HG03520 (cell line): ENCODE data around the gene GBGT1.
A peak's percentile ranks its signal among the peaks of the same experiment; 100 is the strongest.

ENCODE experiments used
- ATAC-seq: cut with Tn5 transposase; IDR thresholded peaks from one replicate; pipeline ENCODE4 v1.9.1; 2021; ENCODE audit warnings: mild to moderate bottlenecking, moderate library complexity; ENCODE audit not compliant: unreplicated experiment

Gene GBGT1

GRCh38 chr9:133144904-133145851, 18.5 kb downstream of the GBGT1 start:
- no peak for ATAC-seq

GRCh38 chr9:133144142-133144903, 19.4 kb downstream of the GBGT1 start:
- no peak for ATAC-seq

- ATAC-seq = no peak
Measured at GRCh38 chr9:133143639-133144141, 20.0 kb downstream of the GBGT1 start.

- no peak for ATAC-seq
Measured at GRCh38 chr9:133142684-133143622, 20.8 kb downstream of the GBGT1 start.

GRCh38 chr9:133141833-133142595, 21.7 kb downstream of the GBGT1 start:
- no peak for ATAC-seq

GRCh38 chr9:133140606-133141005, 23.1 kb downstream of the GBGT1 start:
- no peak for ATAC-seq

- ATAC-seq = no peak
Measured at GRCh38 chr9:133140174-133140505, 23.6 kb downstream of the GBGT1 start.

- no peak for ATAC-seq
Measured at GRCh38 chr9:133139246-133140173, 24.2 kb downstream of the GBGT1 start.

- ATAC-seq = no peak
Measured at GRCh38 chr9:133137451-133138231, 26.1 kb downstream of the GBGT1 start.

- no peak for ATAC-seq
Measured at GRCh38 chr9:133135146-133135745, 28.5 kb downstream of the GBGT1 start.

GRCh38 chr9:133134388-133135145, 29.1 kb downstream of the GBGT1 start:
- ATAC-seq = no peak

- ATAC-seq = peak; percentile 90
Measured at GRCh38 chr9:133133681-133134387, 29.9 kb downstream of the GBGT1 start.

- ATAC-seq = no peak
Measured at GRCh38 chr9:133132174-133132573, 31.5 kb downstream of the GBGT1 start.

- no peak for ATAC-seq
Measured at GRCh38 chr9:133131506-133131905, 32.2 kb downstream of the GBGT1 start.

GRCh38 chr9:133130685-133131244, 32.9 kb downstream of the GBGT1 start:
- ATAC-seq = no peak
